ENCODE measurements around the gene CETP. TPM values are rescaled to one million over a fixed set of nuclear protein-coding genes. Genes with fewer than 3 reads are reported as not detected.
A peak's percentile ranks its signal among the peaks of the same experiment; 100 is the strongest.

Gene CETP
- total and polyA plus RNA-seq, 9 of the 15 experiments (the other 6 are each of a cell fraction or from before 2014, with no cell fraction given) = 0.07 to 0.11 TPM; not detected in 7

DNA sequence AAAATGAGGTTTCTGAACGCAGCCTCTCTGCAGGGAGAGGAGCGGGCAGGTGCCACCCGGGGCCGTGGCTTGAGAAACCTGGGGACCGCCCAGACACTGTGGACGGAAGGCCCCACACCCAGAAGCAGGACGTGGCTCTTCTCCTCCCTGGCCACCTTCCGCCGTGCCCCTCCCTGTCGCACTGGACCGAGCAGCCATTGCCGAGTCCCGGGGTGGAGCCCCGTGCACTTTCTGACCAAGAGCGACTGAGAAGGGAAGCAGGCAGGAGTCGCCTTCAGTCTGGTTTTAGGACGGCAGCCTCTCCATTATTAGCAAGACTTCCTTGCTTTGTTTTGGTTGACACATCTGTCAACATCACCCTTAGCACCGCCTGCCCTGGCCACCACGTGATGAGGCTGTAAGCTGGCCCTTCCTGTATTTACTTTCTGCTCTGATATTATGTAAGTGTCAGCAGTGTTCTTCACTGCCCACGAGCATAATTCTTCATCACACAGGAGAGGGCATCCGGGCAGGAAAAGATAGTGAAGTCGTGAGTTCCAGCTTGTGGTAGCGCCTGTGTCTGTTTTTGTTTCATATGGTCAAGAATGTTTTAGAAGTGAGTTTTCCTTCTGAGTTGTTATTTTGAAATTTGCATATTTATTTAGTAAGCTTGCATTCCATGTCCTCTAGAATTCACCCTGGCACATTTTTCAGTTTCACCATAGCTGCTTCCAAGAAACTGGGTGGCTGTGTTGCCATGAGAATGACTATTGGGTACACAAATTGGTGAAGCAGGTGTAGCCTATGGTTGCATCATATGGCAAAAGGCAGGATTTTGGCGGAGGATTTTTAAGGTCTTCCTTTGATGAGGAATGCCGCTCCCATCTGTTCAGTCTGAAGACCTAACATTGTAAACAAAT is 28.8 kb upstream of the CETP start (continued):
- peak; percentile 37 to 91 (median 70) for TF ChIP-seq YY1 (IDR thresholded peaks at IDR 0.05; ENCODE audit: borderline replicate concordance in 1 of 3, control insufficient read depth in 1 of 3, extremely low read depth in 1 of 3, insufficient read depth in 3 of 3, insufficient read length in 1 of 3, insufficient replicate concordance in 2 of 3, low read depth in 1 of 3, low read length in 2 of 3)
- TF ChIP-seq RBM34 (IDR thresholded peaks at IDR 0.05; ENCODE audit: borderline replicate concordance, insufficient read depth, low read length) = no peak
- no peak for TF ChIP-seq RHOXF2B (CRISPR knock-in tag; conservative IDR thresholded peaks at IDR 0.05)
- no peak for TF ChIP-seq PCBP1 (IDR thresholded peaks at IDR 0.05; ENCODE audit: low read depth, low read length, poor library complexity, severe bottlenecking)
- TF ChIP-seq FOXA1 (IDR thresholded peaks at IDR 0.05; ENCODE audit: borderline replicate concordance) = peak; percentile 37; the same call in 1 of the 2 replicates
- TF ChIP-seq SUPT5H (IDR thresholded peaks at IDR 0.05) = peak; percentile 15; the same call in 1 of the 2 replicates
- peak; percentile 21; the same call in 1 of the 2 replicates for TF ChIP-seq ETV1 (tag; conservative IDR thresholded peaks at IDR 0.05; ENCODE audit: low read depth)
- TF ChIP-seq, protein P1, sequence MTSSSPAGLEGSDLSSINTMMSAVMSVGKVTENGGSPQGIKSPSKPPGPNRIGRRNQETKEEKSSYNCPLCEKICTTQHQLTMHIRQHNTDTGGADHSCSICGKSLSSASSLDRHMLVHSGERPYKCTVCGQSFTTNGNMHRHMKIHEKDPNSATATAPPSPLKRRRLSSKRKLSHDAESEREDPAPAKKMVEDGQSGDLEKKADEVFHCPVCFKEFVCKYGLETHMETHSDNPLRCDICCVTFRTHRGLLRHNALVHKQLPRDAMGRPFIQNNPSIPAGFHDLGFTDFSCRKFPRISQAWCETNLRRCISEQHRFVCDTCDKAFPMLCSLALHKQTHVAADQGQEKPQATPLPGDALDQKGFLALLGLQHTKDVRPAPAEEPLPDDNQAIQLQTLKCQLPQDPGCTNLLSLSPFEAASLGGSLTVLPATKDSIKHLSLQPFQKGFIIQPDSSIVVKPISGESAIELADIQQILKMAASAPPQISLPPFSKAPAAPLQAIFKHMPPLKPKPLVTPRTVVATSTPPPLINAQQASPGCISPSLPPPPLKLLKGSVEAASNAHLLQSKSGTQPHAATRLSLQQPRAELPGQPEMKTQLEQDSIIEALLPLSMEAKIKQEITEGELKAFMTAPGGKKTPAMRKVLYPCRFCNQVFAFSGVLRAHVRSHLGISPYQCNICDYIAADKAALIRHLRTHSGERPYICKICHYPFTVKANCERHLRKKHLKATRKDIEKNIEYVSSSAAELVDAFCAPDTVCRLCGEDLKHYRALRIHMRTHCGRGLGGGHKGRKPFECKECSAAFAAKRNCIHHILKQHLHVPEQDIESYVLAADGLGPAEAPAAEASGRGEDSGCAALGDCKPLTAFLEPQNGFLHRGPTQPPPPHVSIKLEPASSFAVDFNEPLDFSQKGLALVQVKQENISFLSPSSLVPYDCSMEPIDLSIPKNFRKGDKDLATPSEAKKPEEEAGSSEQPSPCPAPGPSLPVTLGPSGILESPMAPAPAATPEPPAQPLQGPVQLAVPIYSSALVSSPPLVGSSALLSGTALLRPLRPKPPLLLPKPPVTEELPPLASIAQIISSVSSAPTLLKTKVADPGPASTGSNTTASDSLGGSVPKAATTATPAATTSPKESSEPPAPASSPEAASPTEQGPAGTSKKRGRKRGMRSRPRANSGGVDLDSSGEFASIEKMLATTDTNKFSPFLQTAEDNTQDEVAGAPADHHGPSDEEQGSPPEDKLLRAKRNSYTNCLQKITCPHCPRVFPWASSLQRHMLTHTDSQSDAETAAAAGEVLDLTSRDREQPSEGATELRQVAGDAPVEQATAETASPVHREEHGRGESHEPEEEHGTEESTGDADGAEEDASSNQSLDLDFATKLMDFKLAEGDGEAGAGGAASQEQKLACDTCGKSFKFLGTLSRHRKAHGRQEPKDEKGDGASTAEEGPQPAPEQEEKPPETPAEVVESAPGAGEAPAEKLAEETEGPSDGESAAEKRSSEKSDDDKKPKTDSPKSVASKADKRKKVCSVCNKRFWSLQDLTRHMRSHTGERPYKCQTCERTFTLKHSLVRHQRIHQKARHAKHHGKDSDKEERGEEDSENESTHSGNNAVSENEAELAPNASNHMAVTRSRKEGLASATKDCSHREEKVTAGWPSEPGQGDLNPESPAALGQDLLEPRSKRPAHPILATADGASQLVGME (CRISPR knock-in tag; IDR thresholded peaks at IDR 0.05) = no peak
- TF ChIP-seq, protein P2, sequence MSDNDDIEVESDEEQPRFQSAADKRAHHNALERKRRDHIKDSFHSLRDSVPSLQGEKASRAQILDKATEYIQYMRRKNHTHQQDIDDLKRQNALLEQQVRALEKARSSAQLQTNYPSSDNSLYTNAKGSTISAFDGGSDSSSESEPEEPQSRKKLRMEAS (CRISPR knock-in tag; IDR thresholded peaks at IDR 0.05) = peak; percentile 77
- peak; percentile 32; the same call in 1 of the 2 replicates for TF ChIP-seq BHLHE40 (IDR thresholded peaks at IDR 0.05; ENCODE audit: low read length)
- no peak for TF ChIP-seq XRCC5 (IDR thresholded peaks at IDR 0.05; ENCODE audit: low read depth, low read length)
- TF ChIP-seq C11orf30 (IDR thresholded peaks at IDR 0.05; ENCODE audit: low read depth) = peak; percentile 18; the same call in 1 of the 2 replicates
- TF ChIP-seq KDM5B (IDR thresholded peaks at IDR 0.05; ENCODE audit: insufficient replicate concordance, low read depth, low read length) = peak; percentile 67
- no peak for TF ChIP-seq ELF4 (CRISPR knock-in tag; IDR thresholded peaks at IDR 0.05)
- TF ChIP-seq ZNF431 (CRISPR knock-in tag; IDR thresholded peaks at IDR 0.05) = 0 out of 2 replicates have a peak, but pooled peaks have one; percentile 17
- TF ChIP-seq HDAC2 (IDR thresholded peaks at IDR 0.05) = peak; percentile 57; the same call in 1 of the 2 replicates
- no peak for TF ChIP-seq MCM7 (IDR thresholded peaks at IDR 0.05)

Measured in K562 (cell line).